Nucleus accumbens (tissue), 56 donors: ENCODE results near the gene GLTP.
"Not testable (repeated sequence)": the region's sequence is repeated elsewhere in the genome, so short reads cannot be mapped to it uniquely, and the experiment has no call there.

ENCODE experiments used
- DNase-seq, 56 donors: peaks; one replicate each; lab custom pipeline; 2025; lab: John Stamatoyannopoulos, UW

GLTP gene

DNA sequence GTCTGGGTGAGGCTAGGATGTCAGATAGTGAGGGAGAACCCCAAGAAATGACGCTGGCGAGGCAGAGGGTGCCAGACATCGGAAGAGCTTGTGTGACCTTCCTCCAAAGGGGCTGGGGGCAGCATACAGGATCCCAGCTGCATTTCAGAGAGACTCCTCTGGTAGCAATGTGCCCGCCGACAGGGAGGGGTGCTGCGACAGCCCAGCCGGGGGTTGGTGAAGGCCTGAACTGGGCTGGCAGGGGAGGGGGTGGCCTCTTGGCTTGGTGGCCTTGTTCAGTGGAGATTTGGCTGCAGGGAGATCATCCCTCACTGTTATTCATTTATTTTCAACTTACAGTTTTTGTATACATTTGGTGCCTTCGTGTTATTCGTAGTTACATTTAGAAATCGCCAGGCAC lies 25.0 kb upstream of the GLTP start:
- DNase-seq = no peak

DNA sequence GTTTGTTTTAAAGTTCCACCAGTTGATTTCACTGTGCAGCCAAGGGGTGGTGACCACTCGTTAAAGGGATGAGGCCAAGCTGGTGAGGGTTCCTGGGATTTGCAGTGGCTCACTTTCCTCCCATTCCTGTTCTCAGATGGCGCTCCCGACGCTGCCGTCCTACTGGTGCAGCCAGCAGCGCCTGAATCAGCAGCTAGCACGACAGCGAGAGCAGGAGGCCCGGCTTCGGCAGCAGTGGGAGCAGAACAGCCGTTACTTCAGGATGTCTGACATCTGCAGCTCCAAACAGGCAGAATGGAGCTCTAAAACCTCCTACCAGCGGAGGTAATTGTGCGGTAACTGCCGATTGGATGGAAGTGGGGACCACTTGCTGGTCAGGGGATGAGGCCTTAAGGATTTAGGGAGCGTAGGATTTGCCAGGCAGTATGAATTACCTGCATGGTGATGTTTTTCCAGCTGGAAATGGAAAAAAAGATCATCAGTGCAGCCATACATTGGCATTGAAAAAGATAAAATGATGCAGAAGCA lies 22.6 kb upstream of the GLTP start:
- no peak for DNase-seq

DNA sequence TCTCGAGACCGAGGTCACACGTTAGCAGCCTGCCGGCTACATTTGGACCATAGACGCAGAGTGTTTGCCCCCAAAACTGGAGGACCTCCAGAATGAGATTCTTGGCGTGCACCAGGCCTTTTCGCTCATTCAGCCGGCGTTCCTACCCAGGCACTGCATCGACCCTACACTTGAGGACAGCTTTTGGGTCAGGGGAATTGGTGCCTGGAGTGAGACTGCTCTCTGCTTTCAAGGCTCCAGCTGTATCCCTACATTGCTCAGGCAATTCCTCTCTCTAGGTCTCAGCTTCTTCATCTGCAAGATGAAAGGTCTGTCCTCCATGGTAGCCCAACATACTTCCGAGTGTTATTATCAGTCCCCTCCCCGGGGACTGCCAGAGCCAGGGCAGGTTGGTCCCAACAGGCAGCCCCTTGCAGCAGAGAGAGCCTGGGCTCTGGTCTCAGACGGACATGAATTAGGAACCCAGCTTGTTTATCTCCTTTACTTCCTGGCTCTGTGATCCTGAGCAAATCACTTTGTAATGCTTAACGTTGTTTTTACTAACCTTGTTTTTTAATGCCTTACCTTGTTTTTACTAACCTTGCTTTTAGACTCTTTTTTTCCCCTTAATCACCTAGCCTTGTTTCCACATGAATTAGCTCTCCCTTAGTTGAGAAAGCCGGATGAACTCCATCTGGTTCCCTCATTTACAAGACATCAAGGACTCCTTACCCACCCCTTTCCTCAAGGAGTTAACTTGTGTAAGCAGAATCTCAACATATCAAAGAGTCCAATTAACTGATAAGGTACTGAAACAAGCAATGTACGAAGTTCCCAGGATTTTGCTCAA lies 20.6 kb upstream of the GLTP start:
- DNase-seq = peak in 1 of 56 donors; percentile 34

DNA sequence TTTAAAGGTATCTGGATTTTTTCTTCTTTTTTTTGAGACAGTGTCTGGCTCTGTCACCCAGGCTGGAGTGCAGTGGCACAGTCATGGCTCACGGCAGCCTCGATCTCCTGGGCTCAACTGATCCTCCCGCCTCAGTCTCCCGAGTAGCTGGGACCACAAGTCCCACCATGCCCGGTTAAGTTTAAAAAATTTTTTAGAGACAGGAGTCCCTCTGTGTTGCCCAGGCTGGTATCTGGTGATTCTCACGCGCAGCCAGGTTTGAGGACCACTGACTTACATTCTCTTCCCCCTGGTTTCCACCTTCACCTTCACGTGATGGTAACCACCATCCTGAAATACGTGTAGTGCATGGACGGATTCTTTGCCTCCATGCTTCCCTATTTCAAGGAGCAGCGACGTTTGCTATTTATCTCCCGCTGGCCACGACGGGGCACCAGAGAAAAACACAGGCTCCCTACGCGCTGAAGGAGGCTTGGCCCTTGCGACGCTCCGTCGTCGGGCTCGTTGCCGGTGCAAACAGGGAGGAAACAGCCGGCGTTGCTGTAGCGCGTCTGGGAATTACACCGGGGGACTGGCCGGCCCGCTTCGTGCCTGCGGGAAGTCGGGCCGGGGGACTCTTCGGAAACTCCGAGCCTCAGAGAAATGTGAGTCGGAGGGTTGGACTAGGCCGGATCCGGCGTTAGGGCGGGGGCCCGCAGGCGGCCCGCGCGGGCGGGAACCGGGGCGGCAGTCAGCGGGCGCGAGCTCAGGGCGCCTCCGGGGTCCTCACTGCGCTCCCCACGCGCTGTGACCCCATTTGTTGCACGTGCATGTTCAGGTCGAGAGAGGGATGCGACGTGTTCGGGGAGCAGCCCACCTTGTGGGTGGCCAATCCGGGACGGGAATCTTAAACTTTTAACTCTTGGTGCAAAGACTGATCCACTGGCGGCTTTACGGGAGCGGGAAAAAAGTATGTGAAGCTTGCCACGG lies 19.7 kb upstream of the GLTP start, which contains the start of gene TCHP:
Gene TCHP, plus strand, starts transcription at position 492 of the 969 bp plus-strand sequence. CDS start 2,753 bp downstream, outside the sequence.
- DNase-seq = peak; percentile 36 to 93 (median 78)

DNA sequence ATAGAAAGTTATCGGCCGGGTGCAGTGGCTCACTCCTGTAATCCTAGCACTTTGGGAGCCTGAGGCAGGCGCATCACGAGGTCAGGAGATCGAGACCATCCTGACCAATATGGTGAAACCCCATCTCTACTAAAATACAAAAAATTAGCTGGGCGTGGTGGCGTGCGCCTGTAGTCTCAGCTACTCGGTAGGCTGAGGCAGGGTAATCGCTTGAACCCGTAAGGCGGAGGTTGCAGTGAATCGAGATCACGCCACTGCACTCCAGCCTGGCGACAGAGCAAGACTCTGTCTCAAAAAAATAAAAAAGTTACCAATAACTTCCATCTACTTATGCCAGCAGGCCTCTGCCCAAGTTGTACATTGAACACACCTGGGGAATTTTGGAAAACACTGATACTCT lies 19.0 kb upstream of the GLTP start:
- DNase-seq = not testable (repeated sequence)

DNA sequence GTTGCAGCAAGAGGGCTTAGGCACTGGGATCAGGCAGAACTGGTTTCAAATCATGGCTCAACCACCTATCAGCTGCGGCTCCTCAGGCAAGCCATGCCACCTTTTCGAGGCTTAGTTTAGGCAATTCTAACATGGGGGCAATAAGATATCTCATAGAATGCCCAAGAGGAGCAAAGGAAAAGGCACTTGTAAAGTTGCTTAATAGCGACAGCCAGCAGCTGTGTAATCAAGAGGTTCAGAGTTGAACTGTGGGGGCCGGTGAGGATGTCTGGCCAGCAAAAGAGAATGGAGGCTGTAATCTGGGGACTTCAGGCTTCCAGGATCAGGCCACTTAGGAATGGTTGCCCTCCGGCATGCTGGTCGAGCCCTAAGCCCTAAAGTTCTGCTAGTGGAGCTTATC lies 16.7 kb upstream of the GLTP start:
- DNase-seq = no peak

DNA sequence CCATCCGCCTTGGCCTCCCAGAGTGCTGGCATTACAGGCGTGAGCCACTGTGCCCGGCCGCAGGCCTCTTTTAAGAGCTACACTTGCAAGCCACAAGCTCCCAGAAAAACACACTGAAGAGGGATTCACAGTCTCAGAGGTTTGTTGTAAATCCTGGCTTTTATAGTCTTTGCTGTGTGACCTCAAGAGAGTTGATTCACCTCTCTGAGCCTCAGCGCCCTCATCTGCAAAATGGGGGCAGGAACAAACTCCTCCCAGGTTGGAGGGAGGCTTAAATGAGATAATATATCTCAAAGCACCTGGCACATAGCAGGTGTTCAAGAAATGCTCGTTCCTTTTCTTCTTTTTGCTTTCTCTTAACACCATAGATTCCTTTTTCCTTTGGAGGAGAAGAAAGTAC lies 15.8 kb upstream of the GLTP start:
- no peak for DNase-seq

DNA sequence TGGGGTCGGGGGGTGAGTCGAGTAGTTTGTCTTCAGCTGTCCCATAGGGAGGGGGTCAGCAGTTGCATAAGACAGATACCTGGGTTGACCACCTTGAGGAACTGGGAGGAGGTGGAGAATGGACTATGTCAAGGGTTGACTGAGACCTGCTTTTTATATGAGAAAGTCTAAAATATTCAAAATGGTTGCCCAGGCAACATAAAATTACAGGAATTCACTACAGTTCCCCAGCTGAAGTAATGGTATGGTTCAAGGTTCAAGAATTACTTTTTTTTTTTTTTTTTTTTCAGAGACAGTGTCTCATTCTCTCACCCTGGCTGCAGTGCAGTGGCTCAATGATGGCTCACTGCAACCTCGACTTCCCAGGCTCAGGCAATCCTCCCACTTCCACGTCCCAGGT lies 14.6 kb upstream of the GLTP start:
- DNase-seq = no peak

DNA sequence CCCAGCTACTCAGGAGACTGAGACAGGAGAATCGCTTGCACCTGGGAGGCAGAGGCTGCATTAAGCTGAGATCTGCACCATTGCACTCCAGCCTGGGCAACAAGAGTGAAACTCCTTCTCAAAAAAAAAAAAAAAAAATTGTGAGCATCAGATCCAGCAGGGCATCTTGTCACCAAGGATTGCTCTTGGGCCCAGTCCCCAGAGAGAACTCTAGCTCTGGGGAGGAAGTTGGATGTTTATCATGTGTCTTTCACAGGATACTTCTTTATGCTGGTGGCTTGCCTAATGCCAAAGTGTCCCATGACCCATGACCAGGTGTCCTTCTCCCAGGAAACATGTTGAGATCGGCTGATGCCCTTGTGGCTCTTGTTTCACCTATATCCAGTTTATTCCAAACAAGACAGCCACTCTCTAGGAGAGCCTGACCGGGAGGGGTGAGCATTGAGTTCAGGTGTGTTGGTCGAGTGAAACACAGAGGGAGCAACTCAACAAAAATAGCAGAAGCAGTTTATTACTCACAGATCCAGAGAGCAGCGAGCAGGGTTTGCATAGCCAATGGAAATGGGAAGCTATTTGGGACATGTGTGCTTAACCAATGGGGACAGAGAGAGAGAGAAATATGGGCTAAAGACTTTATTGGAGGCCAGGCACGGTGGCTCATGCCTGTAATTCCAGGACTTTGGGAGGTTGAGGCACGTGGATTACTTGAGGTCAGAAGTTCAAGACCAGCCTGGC lies 13.1 kb upstream of the GLTP start:
- DNase-seq = no peak

DNA sequence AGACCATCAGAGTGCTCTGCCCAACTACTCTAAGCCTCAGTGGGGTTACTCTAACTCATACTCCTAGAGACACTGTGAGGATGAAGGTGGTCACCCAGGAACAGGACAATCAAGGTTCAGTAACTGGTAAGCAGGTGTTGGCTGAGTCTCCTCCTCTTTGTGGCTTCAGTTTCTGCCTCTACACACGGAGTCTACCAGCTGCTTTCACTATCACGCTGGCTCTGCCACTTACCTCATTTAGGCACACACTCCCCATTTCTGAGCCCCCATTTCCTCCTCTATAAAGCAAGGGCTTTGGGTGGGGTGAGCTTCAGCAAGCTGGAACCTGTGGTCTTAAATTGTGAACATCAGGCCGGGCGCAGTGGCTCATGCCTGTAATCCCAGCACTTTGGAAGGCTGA lies 12.4 kb upstream of the GLTP start:
- DNase-seq = no peak

DNA sequence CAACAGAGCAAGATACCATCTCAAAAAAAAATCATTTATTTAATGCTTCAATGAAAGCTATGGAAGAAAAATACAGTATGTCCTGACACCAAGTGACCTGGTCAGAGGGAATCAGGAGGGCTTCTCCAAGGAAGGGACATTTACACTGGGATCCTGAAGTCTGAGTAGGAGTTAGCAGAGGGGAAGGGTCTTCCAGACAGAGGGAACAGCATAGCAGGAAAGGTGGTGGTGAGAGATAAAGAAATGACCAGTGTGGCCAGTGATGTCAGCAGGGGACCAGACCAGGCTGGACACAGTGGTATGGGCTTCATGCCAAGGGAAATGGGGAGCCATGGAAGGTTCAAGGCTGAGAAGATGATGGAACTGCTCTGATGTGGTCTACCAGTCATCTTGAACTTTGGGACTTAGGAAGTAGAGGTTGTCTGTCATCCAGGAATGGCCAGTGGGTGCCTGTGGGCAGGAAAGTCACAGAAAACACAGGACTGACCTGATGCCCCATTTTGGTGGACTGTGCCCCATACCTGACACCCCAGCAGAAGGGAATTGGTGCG lies 11.9 kb upstream of the GLTP start:
- no peak for DNase-seq

DNA sequence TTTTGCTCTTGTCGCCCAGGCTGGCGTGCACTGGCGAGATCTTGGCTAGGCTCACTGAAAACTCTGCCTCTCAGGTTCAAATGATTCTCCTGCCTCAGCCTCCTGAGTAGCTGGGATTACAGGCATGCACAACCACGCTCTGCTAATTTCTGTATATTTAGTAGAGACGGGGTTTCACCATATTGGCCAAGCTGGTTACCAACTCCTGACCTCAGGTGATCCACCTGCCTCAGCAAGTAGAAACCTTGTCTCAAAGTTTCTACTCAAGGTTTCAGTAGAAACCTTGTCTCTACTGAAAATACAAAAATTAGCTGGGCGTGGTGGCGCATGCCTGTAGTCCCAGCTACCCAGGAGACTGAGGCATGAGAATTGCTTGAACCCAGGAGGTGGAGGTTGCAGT lies 11.4 kb upstream of the GLTP start:
- not testable (repeated sequence) for DNase-seq

DNA sequence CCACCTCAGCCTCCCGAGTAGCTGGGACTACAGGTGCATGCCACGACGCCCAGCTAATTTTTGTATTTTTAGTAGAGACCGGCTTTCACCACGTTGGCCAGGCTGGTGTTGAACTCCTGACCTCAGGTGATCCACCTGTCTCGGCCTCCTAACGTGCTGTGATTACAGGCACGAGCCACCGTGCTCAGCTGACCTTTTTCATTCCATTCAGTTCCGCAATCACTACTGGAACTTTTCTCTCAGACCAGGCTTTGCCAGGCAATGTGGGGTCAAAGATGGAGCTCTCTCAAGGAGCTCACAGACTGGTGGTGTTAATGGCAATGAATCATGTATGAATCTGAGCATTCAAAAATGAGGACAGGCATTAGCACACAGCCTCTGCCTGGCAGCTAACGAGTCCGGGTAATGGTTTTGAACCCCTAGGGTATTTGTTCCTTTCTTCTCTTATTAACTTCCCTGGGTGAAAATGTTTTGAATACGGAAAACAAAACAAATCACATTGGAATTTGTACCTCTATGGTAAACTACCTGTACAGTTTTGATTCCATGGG lies 10.4 kb upstream of the GLTP start:
- no peak for DNase-seq

DNA sequence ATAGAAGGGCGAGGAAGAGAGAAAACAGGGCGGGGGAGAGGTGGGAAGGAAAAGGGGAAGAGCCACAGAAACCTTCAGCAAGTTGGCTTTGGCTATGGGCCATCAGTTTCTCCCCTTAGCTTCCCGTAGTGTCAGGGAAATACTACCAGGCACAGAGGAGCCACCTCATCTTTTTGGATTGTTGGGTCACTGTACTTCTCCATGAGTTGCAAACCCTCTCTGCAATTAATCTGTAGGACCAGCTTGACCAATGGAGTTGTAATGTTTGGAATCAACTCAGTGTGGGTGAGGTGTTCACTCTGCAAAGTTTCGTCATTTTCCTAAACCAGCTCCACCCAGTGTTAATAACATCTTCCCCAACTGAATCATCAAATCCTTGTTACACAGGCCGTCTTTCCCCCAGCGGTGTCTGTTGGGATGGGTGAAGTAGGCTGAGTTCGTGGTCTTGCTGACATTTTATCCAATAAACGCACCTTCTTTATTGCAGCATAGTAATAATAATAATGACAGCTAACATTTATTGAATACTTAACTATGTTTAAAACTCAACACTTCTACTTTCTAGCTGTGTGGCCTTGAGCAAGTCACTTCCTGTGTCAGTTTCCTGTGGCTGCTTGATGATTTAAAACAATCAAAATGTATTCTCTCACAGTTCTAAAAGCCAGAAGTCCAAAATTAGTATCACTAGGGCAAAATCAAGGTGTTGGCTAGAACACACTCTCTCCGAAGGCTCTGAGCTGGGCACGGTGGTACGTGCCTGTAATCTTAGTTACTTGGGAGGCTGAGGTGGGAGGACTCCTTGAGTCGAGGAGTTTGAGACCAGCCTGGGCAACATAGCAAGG lies 8.1 kb upstream of the GLTP start:
- no peak for DNase-seq

DNA sequence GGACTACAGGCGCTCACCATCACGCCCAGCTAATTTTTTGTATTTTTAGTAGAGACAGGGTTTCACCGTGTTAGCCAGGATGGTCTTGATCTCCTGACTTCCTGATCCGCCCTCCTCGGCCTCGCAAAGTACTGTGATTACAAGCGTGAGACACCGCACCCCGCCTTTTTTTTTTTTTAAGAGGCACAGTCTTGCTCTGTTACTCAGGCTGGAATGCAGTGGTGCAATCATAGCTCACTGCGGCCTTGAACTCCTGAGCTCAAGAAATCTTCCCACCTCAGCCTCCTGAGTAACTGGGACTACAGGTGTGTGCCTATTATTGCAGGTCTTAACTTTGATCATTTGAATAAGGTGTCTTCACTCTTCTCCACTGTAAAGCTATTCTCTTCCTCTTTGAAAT lies 5.3 kb upstream of the GLTP start:
- DNase-seq = no peak

DNA sequence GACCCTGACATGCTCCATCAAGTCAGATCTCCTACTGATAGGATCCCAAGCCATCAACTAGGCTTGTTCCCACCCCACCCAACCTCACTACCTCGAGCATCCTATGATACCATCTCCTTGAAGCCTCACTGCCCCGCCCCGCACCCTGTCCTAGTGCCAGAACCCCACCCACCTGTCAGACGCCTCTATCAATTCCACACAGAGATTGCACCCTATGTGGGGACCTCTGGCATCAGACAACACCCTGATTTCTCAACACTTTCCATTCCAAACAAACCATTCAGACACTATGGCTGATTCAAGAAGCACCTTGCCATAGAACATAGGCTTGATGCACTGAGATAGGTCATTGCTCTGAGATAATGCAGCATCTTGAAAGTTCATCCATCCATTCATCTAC lies 3.1 kb upstream of the GLTP start:
- no peak for DNase-seq

DNA sequence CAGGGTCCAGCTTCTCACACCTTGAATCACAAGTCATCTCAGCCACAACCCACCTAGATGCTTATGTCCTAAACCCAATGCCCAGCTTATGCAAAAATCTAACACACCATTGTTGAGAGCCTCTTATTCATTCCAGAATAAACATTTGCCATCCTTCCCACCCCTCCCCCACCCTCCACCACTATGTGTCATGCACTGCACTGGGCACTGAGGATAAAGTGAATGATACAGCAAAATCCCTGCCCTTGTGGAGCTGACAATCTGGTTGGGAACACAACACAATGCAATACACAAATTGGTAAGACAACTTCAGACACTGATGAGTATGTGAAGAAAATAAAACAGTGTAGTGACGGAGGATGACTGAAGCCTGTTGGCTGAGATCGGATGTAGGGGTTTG lies 1.4 kb upstream of the GLTP start:
- DNase-seq = no peak

DNA sequence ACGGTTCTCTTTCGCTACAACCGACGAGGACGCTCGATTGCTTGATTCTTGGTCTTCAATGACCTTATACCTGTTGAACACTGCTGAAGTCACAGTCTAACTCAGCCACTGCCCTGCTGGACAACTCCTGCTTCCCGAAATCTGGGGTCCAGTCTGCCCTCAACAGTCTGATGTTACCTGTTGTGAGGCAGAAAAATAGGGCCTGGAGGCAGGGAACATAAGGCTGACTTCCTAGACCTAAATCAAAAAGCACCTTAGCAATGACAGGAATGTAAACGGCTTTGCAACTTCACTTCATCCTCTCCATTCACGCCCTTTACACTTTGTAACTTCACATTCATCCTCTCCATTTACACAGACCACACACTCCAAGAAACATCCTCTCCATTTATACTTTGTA lies 597 bp upstream of the GLTP start:
- peak in 1 of 56 donors; percentile 41 for DNase-seq
